ENCODE data around the gene AR. TPM values are rescaled to one million over a fixed set of nuclear protein-coding genes. Genes with fewer than 3 reads are reported as not detected.

Gene AR
- total and polyA plus RNA-seq, 4 donors: 1.9 to 5.0 (median 3.5) TPM

DNA sequence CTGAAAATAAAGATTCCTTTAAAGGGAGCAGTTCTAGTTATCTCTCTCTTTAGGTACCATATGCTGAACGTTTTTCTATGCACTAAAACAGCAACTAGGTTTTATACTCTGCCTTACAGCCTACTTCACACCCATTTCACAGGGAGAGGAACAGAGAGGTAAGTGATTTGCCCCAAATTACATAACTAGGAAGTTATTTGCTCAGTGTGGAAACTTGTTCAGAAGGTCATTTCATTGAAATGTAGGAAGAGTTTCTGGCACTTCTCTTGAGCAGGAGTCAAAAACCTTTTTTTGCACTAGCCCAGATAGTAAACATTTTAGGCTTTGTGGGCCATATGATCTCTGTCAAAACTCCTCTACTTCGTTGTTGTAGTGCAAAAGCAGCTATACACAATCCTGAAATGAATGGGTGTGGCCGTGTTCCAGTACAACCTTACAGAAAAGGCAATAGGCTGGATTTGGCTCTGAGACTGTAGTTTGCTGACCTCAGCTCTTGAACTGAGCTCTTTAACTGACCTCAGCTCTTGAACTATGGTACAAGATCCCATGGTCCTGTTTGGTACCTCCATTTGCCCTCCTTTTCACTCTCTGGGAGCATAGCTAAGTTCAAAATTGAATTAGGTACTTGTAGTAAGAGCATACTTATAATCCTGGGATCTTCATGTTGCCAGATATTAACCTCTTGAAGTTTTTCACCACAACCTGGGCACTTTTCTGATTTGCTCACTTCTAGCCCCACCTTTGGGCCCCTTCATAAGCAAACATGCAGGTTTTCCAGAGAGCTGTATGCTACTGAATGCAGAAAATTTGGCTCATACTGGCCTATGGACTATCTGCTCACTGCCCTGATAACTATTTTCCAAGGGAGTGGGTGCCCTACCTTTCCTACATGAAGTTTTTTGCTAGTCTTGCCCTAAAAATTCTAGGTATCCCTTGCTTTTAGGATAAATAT lies 53.3 kb downstream of the AR start:
- 63% methylated on average over 1 of the region's 3 CpGs for WGBS (ENCODE audit: insufficient coverage)
- no peaks in the 10 kb centered on the region for H3K9me3 ChIP-seq (ENCODE audit: control insufficient read depth, insufficient read depth, low read length)
- no peak overlapping the region for H3K4me3 ChIP-seq (ENCODE audit: low read depth, low read length)
- no peak for DNase-seq (ENCODE audit: low read depth in 4 of 6, low spot score in 6 of 6)
- H3K4me1 ChIP-seq (ENCODE audit: control insufficient read depth, insufficient read depth, low read length): no peaks in the 10 kb centered on the region
- H3K36me3 ChIP-seq (ENCODE audit: control insufficient read depth, insufficient read depth, low read length): no peaks in the 10 kb centered on the region
- H3K27ac ChIP-seq (ENCODE audit: low read depth, low read length): no peak overlapping the region
- H3K27me3 ChIP-seq (ENCODE audit: control insufficient read depth, insufficient read depth, low read length): no peaks in the 10 kb centered on the region

DNA sequence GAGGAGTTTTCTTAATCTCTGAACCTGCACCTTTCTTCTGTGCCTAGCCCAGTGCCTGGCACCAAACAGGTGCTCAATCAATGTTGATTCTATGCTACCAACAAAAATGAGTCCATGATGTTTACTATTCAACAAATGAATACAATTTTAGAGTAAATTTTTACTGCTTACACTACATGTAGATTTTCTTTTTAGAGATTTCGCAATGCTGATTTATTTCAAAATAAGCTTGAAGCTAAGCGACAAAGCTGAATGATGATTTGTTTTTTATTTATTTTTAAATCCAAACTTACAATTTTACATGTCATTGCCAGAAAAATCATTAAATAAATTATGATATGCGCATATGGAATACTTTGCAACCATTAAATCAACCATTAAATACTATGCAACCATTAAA lies 55.7 kb downstream of the AR start:
- Histone ChIP-seq H3K9me3 (ENCODE audit: control insufficient read depth, insufficient read depth, low read length) (no peaks in the 10 kb centered on the region), H3K27me3 (ENCODE audit: control insufficient read depth, insufficient read depth, low read length) (no peaks in the 10 kb centered on the region), H3K27ac (ENCODE audit: low read depth, low read length) (no peak overlapping the region), H3K36me3 (ENCODE audit: control insufficient read depth, insufficient read depth, low read length) (no peaks in the 10 kb centered on the region), H3K4me3 (ENCODE audit: low read depth, low read length) (no peak overlapping the region), H3K4me1 (ENCODE audit: control insufficient read depth, insufficient read depth, low read length) (no peaks in the 10 kb centered on the region)
- no peak for DNase-seq (ENCODE audit: low read depth in 4 of 6, low spot score in 6 of 6)
- no CpG with 5 or more reads among the region's 3 CpGs for WGBS (ENCODE audit: insufficient coverage)

DNA sequence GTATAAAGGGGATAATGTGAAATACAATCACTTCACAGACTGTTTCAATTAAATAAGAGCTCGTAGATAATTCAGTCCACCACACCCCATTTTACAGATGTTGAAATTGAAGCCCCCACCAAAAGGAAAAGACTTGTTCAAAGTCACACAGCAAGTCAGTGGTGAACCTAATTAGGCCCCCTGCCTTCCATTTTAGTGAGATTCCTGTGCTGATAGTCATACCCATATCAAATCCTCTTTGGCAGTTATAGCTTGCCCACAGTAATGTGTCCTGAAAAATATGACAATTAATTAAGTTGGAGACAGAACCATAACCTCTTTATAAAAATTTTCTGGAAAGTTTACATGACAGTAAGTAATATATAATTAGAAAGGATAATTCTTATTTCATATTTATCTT lies 58.0 kb downstream of the AR start:
- no peaks in the 10 kb centered on the region for H3K27me3 ChIP-seq (ENCODE audit: control insufficient read depth, insufficient read depth, low read length)
- H3K27ac ChIP-seq (ENCODE audit: low read depth, low read length): no peak overlapping the region
- WGBS (ENCODE audit: insufficient coverage): no CpG with 5 or more reads among the region's 1 CpG
- H3K4me1 ChIP-seq (ENCODE audit: control insufficient read depth, insufficient read depth, low read length): no peaks in the 10 kb centered on the region
- no peaks in the 10 kb centered on the region for H3K9me3 ChIP-seq (ENCODE audit: control insufficient read depth, insufficient read depth, low read length)
- H3K36me3 ChIP-seq (ENCODE audit: control insufficient read depth, insufficient read depth, low read length): no peaks in the 10 kb centered on the region
- no peak overlapping the region for H3K4me3 ChIP-seq (ENCODE audit: low read depth, low read length)
- DNase-seq (ENCODE audit: low read depth in 4 of 6, low spot score in 6 of 6): no peak

GRCh38 chrX:67604979-67605703 lies 61.3 kb downstream of the AR start:
- DNase-seq (ENCODE audit: low read depth in 4 of 6, low spot score in 6 of 6): peak in 1 of 6 donors; percentile 13
- Histone ChIP-seq H3K27me3 (ENCODE audit: control insufficient read depth, insufficient read depth, low read length) (no peaks in the 10 kb centered on the region), H3K4me3 (ENCODE audit: low read depth, low read length) (no peak overlapping the region), H3K4me1 (ENCODE audit: control insufficient read depth, insufficient read depth, low read length) (no peaks in the 10 kb centered on the region), H3K36me3 (ENCODE audit: control insufficient read depth, insufficient read depth, low read length) (no peaks in the 10 kb centered on the region), H3K9me3 (ENCODE audit: control insufficient read depth, insufficient read depth, low read length) (no peaks in the 10 kb centered on the region), H3K27ac (ENCODE audit: low read depth, low read length) (no peak overlapping the region)
- 25% methylated on average over 1 of the region's 3 CpGs for WGBS (ENCODE audit: insufficient coverage)

- H3K9me3 ChIP-seq (ENCODE audit: control insufficient read depth, insufficient read depth, low read length): no peaks in the 10 kb centered on the region
- H3K36me3 ChIP-seq (ENCODE audit: control insufficient read depth, insufficient read depth, low read length): no peaks in the 10 kb centered on the region
- no peak overlapping the region for H3K27ac ChIP-seq (ENCODE audit: low read depth, low read length)
- H3K27me3 ChIP-seq (ENCODE audit: control insufficient read depth, insufficient read depth, low read length): no peaks in the 10 kb centered on the region
- no peak overlapping the region for H3K4me3 ChIP-seq (ENCODE audit: low read depth, low read length)
- no peak for DNase-seq (ENCODE audit: low read depth in 4 of 6, low spot score in 6 of 6)
- H3K4me1 ChIP-seq (ENCODE audit: control insufficient read depth, insufficient read depth, low read length): no peaks in the 10 kb centered on the region
- WGBS (ENCODE audit: insufficient coverage): 80% methylated on average over 1 of the region's 1 CpG
Measured at GRCh38 chrX:67607466-67607865, 63.6 kb downstream of the AR start.

GRCh38 chrX:67610282-67610681 lies 66.5 kb downstream of the AR start:
- Histone ChIP-seq H3K27ac (ENCODE audit: low read depth, low read length) (no peak overlapping the region), H3K9me3 (ENCODE audit: control insufficient read depth, insufficient read depth, low read length) (no peaks in the 10 kb centered on the region), H3K36me3 (ENCODE audit: control insufficient read depth, insufficient read depth, low read length) (no peaks in the 10 kb centered on the region), H3K4me1 (ENCODE audit: control insufficient read depth, insufficient read depth, low read length) (no peaks in the 10 kb centered on the region), H3K4me3 (ENCODE audit: low read depth, low read length) (no peak overlapping the region), H3K27me3 (ENCODE audit: control insufficient read depth, insufficient read depth, low read length) (no peaks in the 10 kb centered on the region)
- no peak for DNase-seq (ENCODE audit: low read depth in 4 of 6, low spot score in 6 of 6)
- no CpG with 5 or more reads among the region's 1 CpG for WGBS (ENCODE audit: insufficient coverage)

- Histone ChIP-seq H3K36me3 (ENCODE audit: control insufficient read depth, insufficient read depth, low read length) (no peaks in the 10 kb centered on the region), H3K9me3 (ENCODE audit: control insufficient read depth, insufficient read depth, low read length) (no peaks in the 10 kb centered on the region), H3K27ac (ENCODE audit: low read depth, low read length) (no peak overlapping the region), H3K27me3 (ENCODE audit: control insufficient read depth, insufficient read depth, low read length) (no peaks in the 10 kb centered on the region), H3K4me3 (ENCODE audit: low read depth, low read length) (no peak overlapping the region), H3K4me1 (ENCODE audit: control insufficient read depth, insufficient read depth, low read length) (no peaks in the 10 kb centered on the region)
- 67% methylated on average over 2 of the region's 3 CpGs for WGBS (ENCODE audit: insufficient coverage)
- no peak for DNase-seq (ENCODE audit: low read depth in 4 of 6, low spot score in 6 of 6)
Measured at GRCh38 chrX:67612231-67612630, 68.4 kb downstream of the AR start.

DNA sequence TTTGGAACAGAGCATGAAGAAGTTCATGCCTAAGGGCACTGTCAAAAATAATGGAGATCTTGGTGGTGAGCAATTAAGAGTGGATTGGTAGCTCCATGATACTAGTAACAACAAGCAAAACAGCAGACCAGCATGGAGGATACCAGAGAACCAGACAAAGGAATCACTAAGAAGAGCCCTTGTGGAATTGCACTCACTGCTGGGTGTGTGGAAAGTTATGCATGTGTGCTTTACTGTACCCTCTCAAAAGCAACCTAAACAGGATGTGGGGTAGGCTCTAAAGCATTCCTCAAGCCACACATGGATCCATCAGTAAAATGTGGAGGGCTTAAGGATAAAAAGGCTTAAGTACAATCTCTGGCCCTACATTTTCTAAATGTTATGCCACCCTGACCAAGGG lies 69.5 kb downstream of the AR start:
- Histone ChIP-seq H3K9me3 (ENCODE audit: control insufficient read depth, insufficient read depth, low read length) (no peaks in the 10 kb centered on the region), H3K27me3 (ENCODE audit: control insufficient read depth, insufficient read depth, low read length) (no peaks in the 10 kb centered on the region), H3K27ac (ENCODE audit: low read depth, low read length) (no peak overlapping the region), H3K36me3 (ENCODE audit: control insufficient read depth, insufficient read depth, low read length) (no peaks in the 10 kb centered on the region), H3K4me3 (ENCODE audit: low read depth, low read length) (no peak overlapping the region), H3K4me1 (ENCODE audit: control insufficient read depth, insufficient read depth, low read length) (no peaks in the 10 kb centered on the region)
- DNase-seq (ENCODE audit: low read depth in 4 of 6, low spot score in 6 of 6): no peak

- Histone ChIP-seq H3K36me3 (ENCODE audit: control insufficient read depth, insufficient read depth, low read length) (no peaks in the 10 kb centered on the region), H3K9me3 (ENCODE audit: control insufficient read depth, insufficient read depth, low read length) (no peaks in the 10 kb centered on the region), H3K27ac (ENCODE audit: low read depth, low read length) (no peak overlapping the region), H3K4me1 (ENCODE audit: control insufficient read depth, insufficient read depth, low read length) (no peaks in the 10 kb centered on the region), H3K27me3 (ENCODE audit: control insufficient read depth, insufficient read depth, low read length) (no peaks in the 10 kb centered on the region), H3K4me3 (ENCODE audit: low read depth, low read length) (no peak overlapping the region)
- no CpG with 5 or more reads among the region's 2 CpGs for WGBS (ENCODE audit: insufficient coverage)
- DNase-seq (ENCODE audit: low read depth in 4 of 6, low spot score in 6 of 6): no peak
Measured at GRCh38 chrX:67613996-67614395, 70.2 kb downstream of the AR start.

DNA sequence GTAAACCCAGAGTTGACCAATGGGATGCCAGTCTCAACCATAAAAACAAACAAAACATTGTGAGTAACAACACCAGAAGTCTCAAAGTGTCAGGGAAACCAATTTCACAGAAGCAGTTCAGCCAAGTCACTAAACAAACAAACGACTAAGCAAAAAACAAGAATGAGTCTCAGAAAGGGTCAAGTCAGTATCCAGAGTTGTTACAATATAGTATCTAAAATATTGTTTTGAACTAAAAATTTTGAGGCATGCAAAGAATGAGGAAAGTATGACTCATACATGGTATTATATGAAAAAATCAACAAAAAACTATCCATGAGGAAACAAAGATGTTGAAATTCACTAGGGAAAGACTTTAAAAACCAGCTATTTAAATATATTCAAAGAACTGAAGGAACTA lies 70.6 kb downstream of the AR start:
- no peaks in the 10 kb centered on the region for H3K36me3 ChIP-seq (ENCODE audit: control insufficient read depth, insufficient read depth, low read length)
- H3K27me3 ChIP-seq (ENCODE audit: control insufficient read depth, insufficient read depth, low read length): no peaks in the 10 kb centered on the region
- no peak for DNase-seq (ENCODE audit: low read depth in 4 of 6, low spot score in 6 of 6)
- no peak overlapping the region for H3K4me3 ChIP-seq (ENCODE audit: low read depth, low read length)
- no peaks in the 10 kb centered on the region for H3K4me1 ChIP-seq (ENCODE audit: control insufficient read depth, insufficient read depth, low read length)
- WGBS (ENCODE audit: insufficient coverage): no CpG with 5 or more reads among the region's 1 CpG
- H3K9me3 ChIP-seq (ENCODE audit: control insufficient read depth, insufficient read depth, low read length): no peaks in the 10 kb centered on the region
- H3K27ac ChIP-seq (ENCODE audit: low read depth, low read length): no peak overlapping the region
